Progenitor cell of endocrine pancreas (in vitro differentiated cells): Measurements from ENCODE around the gene ASIC2. TPM values are rescaled to one million over a fixed set of nuclear protein-coding genes. Genes with fewer than 3 reads are reported as not detected.

Source experiments
- DNase-seq: peaks from one replicate; pipeline ENCODE4 v3.0.0; 2021; ENCODE audit warnings: low spot score; ENCODE audit not compliant: unreplicated experiment
- H3K27ac Mint-ChIP-seq: 2 replicates; pipeline ENCODE4 v1.8.0; 2021; ENCODE audit warnings: mild to moderate bottlenecking, moderate library complexity, mixed read lengths
- H3K27me3 Mint-ChIP-seq: 2 replicates; pipeline ENCODE4 v1.8.0; 2021; ENCODE audit warnings: mixed read lengths
- H3K36me3 Mint-ChIP-seq: 2 replicates; pipeline ENCODE4 v1.8.0; 2022; ENCODE audit warnings: mixed read lengths; ENCODE audit not compliant: insufficient read depth
- H3K4me1 Mint-ChIP-seq: 2 replicates; pipeline ENCODE4 v1.8.0; 2021; ENCODE audit warnings: low read depth, mixed read lengths
- H3K4me3 Mint-ChIP-seq: 2 replicates; pipeline ENCODE4 v1.8.0; 2021; ENCODE audit warnings: low read depth, mild to moderate bottlenecking, moderate library complexity, mixed read lengths
- H3K9me3 Mint-ChIP-seq: 2 replicates; pipeline ENCODE4 v1.8.0; 2021; ENCODE audit warnings: low read depth, mixed read lengths
- CTCF ChIP-seq: fragments of 200-600 bp; sonication (generic); IDR thresholded peaks from one replicate; pipeline ENCODE4 v1.5.0; 2021; ENCODE audit warnings: antibody characterized with exemption, mild to moderate bottlenecking; ENCODE audit not compliant: unreplicated experiment
- total RNA-seq: library from RNA; stranded (reverse); gene quantifications from 2 replicates; pipeline ENCODE4 v1.2.1, GENCODE V29; 2021

Gene ASIC2
- total RNA-seq, 1 donor from 2014 or later, result 0.29 TPM

GRCh38 chr17:33015716-33016346 lies 277.3 kb downstream of the ASIC2 start:
- Mint-ChIP-seq H3K27me3 (peaks cover 7% of the 10 kb centered on the region), H3K27ac (no peak overlapping the region), H3K36me3 (no peaks in the 10 kb centered on the region), H3K4me1 (peaks cover 4% of the 10 kb centered on the region), H3K9me3 (no peaks in the 10 kb centered on the region), H3K4me3 (no peak overlapping the region)
- DNase-seq, result no peak
- TF ChIP-seq CTCF, result no peak

- H3K9me3 Mint-ChIP-seq, result no peaks in the 10 kb centered on the region
- H3K27me3 Mint-ChIP-seq, result peaks cover 7% of the 10 kb centered on the region
- TF ChIP-seq CTCF, result no peak
- H3K36me3 Mint-ChIP-seq, result no peaks in the 10 kb centered on the region
- no peak for DNase-seq
- no peak overlapping the region for H3K27ac Mint-ChIP-seq
- H3K4me3 Mint-ChIP-seq, result no peak overlapping the region
- peaks cover 10% of the 10 kb centered on the region for H3K4me1 Mint-ChIP-seq
These were observed 278.3 kb downstream of the ASIC2 start for GRCh38 chr17:33014751-33015150.

- peaks cover 3% of the 10 kb centered on the region for H3K27me3 Mint-ChIP-seq
- H3K27ac Mint-ChIP-seq, result no peak overlapping the region
- H3K4me1 Mint-ChIP-seq, result peaks cover 14% of the 10 kb centered on the region
- H3K36me3 Mint-ChIP-seq, result no peaks in the 10 kb centered on the region
- no peak overlapping the region for H3K4me3 Mint-ChIP-seq
- TF ChIP-seq CTCF, result no peak
- no peak for DNase-seq
- H3K9me3 Mint-ChIP-seq, result no peaks in the 10 kb centered on the region
These were observed 279.3 kb downstream of the ASIC2 start for GRCh38 chr17:33013596-33014375.

GRCh38 chr17:33012522-33013033 lies 280.5 kb downstream of the ASIC2 start:
- peaks cover 14% of the 10 kb centered on the region for H3K4me1 Mint-ChIP-seq
- peaks cover 3% of the 10 kb centered on the region for H3K27me3 Mint-ChIP-seq
- H3K4me3 Mint-ChIP-seq, result no peak overlapping the region
- TF ChIP-seq CTCF, result no peak
- H3K27ac Mint-ChIP-seq, result peak overlapping the region; percentile 53
- no peak for DNase-seq
- no peaks in the 10 kb centered on the region for H3K9me3 Mint-ChIP-seq
- no peaks in the 10 kb centered on the region for H3K36me3 Mint-ChIP-seq

- Mint-ChIP-seq H3K4me1 (peaks cover 11% of the 10 kb centered on the region), H3K27me3 (no peaks in the 10 kb centered on the region), H3K27ac (peak overlapping the region; percentile 82), H3K36me3 (no peaks in the 10 kb centered on the region), H3K4me3 (no peak overlapping the region), H3K9me3 (no peaks in the 10 kb centered on the region)
- no peak for DNase-seq
- no peak for TF ChIP-seq CTCF
These were observed 283.5 kb downstream of the ASIC2 start for GRCh38 chr17:33009636-33010035.
